Hippocampal formation (tissue), 2 donors: Measurements from ENCODE around the gene TNFSF10.
A peak's percentile ranks its signal among the peaks of the same experiment; 100 is the strongest.
"Not testable (repeated sequence)": the region's sequence is repeated elsewhere in the genome, so short reads cannot be mapped to it uniquely, and the experiment has no call there.

ENCODE experiments used
- DNase-seq, 2 donors: peaks; one replicate each; lab custom pipeline; 2025; lab: John Stamatoyannopoulos, UW

The TNFSF10 gene

DNA sequence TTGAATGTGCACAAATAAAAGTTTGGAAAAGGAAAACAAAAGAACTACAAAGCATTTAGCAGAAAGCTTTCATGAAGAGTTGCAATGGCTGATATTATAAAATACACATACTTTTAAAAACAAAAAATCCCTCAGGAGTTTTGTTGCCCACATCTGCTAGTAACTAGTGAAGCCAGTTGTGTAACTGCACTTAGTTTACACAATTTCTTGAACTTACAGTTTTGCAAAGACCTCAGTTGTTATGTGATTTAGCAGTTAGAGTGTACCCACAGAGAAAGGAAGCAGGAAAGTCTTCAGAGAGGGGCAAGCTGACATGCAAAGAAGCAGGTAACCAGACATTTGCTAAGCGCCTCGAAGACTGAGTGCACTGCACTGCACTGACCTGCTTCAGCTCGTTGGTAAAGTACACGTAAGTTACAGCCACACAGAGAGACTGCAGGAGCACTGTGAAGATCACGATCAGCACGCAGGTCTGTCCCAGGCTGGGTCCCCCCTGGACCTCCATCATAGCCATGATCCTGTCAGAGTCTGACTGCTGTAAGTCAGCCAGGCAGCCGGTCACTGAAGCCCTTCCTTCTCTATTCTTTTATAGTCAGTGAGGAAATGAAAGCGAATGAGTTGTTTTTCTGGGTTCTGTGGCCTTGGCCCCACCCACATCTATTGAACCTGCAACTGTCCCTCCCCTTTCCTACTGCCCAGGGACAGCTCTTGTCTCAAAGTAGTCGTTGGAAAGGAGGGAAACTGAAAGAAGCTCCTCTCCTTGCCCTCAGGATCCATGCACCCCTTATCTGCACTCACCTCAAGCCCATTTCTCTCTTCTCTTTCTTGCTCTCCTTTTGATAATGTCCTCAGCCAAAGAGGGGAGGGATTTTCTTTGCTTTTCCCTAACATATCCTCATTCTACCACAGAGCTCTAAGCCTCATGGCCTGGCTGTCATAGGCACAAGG is at the start of gene TNFSF10:
Gene TNFSF10, minus strand, starts transcription at position 560 of the 948 bp plus-strand sequence. Its CDS starts 46 bp downstream, at position 514.
- peak in 1 of 2 donors; percentile 11 for DNase-seq

DNA sequence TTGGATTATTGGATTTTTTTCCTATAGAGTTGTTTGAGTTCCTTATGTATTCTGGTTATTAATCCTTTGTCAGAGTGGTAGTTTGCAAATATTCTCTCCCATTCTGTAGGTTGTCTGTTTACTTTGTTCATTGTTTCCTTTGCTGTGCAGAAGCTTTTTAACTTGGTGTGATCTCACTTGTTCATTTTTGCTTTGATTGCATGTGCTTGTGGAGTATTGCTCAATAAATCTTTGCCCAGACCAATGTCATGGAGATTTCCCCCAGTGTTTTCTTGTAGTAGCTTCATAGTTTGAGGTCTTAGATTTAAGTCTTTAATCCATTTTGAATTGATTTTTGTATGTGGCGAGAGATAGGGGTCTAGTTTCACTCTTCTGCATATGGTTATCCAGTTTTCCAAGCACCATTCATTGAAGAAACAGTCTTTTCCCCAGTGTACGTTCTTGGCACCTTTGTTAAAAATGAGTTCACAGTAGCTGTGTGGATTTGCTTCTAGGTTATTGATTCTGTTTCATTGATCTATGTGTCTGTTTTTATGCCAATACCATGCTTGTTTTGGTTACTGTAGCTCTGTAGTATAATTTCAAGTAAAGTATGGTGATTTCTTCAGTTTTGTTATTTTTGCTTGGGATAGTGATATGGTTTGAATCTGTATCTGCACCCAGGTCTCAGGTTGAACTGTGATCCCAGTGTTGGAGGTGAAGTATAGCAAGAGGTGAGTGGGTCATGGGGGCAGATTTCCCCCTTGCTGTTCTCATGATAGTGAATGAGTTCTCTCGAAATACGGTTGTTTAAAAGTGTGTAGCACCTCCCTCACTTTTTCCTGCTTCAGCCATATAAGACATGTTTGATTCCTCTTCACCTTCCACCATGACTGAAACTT is 46.1 kb upstream of the TNFSF10 start:
- DNase-seq, result no peak

DNA sequence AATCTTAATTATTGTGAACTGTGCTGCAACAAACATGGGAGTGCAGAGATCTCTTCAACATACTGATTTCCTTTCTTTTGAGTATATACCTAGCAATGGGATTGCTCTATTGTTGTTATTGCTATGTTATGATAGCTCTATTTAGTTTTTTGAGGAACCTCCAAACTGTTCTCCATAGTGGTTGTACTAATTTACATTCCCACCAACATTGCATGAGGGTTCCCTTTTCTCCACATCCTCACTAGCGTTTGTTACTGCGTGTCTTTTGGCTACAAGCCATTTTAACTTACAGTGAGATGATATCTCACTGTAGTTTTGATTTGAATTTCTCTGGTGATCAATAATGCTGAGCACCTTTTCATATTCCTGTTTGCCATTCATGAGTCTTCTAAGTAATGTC is 45.5 kb upstream of the TNFSF10 start:
- DNase-seq, result no peak

DNA sequence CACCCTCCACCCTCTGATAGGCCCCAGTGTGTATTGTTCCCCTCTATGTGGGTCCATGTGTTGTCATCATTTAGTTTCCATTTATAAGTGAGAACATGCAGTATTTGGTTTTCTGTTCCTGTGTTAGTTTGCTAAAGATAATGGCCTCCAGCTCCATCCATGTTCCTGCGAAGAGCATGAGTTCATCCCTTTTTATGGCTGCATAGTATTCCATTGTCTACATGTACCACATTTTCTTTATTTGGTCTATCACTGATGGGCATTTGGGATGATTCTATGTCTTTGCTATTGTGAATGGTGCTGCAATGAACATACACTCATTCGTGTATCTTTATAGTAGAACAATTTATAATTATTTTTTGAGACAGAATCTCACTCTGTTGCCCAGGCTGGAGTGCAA is 43.6 kb upstream of the TNFSF10 start:
- not testable (repeated sequence) for DNase-seq

DNA sequence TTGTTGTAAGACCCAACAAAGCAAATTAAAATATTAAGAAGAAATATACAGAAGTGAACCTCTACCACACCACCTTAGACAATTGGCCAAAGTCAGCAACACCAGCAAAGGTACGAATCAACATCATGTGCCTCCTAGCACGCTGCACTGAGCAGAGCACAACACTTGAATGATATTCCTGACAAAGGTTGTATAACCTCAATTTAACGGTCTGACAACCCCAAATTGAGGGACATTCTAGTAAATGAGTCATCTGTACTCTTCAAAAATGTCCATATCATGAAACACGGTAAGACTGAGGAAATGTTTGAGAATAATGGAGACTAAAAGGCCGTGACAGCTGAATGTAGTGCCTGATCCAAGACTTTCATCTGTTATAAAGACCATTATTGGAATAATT is 41.3 kb upstream of the TNFSF10 start:
- DNase-seq, result no peak

DNA sequence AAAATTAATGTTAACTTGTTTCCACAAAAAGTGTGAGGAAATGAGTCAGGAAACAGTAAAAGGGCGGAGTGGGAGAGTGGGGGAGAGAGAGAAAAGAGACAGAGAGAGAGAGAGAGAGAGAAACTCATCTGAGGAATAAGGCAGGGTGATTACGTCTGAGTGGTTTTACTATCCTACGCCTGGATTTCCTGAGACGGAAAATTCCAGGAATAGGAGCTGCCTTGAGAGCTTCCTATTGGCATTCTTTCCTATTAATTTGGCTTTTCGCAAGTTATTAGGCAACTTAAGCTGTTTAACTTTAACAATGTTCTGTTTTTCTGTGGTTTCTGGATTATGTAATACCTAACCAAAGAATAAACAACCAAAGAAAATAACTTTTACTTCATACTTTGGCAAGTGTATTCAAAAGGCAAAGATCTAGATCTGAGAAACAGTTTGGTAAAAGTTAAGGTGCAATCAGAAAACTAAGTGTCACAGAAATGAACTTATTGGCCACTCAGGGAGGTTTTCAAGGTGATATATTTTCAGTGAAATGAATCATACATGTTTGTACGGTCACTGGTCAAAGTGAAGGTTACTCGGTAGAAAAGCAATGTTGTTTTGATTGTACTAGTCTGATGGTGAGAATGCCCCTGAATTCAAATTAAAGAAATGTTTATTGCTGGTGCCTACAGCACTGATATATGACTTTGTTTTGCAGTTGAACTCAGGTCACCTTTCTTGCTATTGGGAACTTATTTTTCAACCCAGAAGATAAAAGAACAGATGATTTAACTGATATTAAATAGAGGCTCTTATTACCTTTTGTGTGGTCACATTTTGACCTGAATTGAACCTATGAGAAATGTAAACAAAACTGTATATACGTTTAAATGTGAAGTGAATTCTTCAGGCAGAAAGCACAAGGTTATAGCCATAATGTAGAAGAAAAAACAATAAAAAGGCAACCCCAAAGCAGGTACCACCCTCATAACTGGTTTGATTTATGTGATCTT is 39.9 kb upstream of the TNFSF10 start:
- no peak for DNase-seq

DNA sequence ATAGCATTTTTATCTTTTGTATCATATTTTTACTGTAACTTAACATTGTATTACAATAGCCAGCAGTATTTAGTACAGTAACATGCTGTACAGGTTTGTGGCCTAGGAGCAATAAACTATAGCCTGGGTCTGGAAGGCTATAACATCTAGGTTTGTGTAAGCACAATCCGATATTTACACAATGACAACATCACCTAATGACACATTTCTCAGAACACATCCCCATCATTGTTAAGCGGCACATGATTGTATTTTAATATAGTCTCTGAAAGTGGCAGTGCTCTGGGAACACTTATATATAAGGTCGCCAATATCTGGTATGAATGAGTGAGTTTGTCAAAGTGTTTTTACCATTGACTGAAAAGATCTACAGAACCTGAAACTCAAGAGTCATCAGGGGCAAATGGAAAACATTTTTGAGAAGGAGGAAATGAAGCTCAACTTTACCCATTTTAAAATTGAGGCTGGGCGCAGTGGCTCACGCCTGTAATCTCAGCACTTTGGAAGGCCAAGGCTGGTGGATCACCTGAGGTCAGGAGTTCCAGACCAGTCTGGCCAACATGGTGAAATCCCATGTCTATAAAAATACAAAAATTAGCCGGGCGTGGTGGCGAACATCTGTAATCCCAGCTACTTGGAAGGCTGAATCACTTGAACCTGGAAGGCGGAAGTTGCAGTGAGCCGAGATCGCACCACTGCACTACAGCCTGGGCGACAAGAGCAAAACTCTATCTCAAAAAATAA is 38.8 kb upstream of the TNFSF10 start:
- DNase-seq, result no peak

DNA sequence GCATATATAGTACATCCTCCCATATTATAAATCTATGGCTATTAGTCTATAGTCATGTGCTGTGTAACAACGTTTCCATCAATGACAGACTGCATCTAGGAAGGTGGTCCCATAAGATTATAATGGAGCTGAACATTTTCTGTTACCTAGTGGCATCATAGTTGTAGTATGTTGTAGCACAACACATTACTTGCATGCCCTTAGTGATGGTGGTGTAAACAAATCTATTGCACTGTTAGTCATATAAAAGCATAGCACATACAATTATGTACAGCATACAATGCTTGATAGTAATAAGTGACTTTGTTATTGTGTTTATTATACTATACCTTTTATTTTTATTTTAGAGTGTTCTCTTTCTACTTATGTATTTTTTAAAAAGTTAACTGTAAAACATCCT is 37.4 kb upstream of the TNFSF10 start:
- no peak for DNase-seq

DNA sequence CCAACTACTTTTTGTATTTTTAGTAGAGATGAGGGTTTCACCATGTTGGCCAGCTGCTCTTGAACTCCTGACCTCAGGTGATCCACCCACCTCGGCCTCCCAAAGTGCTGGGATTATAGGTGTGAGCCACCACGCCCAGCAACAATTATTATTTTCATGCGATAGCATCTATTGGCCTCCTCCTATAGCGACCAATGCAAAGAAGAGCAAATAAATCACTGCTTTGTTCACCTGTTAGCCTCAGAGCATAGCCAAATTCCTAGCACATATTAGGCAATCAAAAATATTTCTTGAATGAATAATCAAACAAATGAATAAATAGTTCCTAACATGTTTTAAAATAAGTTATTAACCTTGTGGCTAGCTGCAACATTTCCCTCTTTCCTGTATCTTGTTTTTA is 36.8 kb upstream of the TNFSF10 start:
- DNase-seq, result no peak

DNA sequence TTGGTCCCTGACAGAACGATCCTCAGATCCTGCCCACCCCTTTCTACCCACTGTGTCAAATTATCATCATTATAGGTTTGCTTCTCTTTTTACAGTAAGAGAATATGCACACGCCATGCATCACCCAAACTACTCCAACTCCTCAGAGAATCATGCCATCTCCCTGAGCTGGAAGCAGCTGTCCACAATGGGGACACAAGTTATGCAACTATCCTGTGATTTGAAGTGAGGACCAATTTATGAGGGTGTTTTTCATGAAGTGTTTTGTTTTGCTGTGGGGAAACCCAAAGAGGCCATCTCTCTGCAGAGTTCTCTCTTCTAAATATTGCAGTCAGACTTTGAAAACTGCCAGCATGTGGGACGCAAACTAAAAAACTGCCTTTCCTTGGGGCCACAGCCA is 35.8 kb upstream of the TNFSF10 start:
- no peak for DNase-seq

DNA sequence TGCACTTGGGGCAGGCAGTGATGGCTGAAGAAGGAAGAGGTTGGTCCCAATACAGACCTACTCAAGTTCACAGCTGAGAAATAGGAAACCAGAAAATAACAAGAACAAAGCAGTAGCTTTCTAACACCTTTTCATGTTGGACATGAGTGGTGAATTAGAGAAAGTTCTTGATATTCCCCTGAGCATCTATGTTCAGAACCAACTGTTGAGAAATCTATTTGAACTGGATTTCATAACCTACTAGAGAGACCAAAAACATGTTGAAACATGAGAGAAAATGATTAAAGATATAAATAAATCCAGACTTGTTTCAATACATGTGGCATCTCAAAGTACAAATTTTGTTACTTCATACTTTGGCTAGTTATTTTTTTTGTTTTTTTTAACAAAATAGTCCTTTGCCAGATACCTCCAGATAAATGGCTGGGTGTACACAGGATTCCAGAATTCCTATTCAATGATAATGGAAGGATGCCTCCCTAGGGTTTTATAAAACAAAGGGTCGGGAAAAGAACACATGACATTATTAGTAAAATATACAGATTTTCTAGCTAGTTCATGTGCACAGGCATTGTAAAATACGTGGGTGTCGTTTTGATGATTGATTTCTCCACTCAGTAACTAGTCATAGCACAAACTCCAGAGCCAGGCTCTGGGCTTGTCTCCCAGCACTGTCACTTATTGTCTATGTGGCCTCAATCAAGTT is 34.4 kb upstream of the TNFSF10 start:
- DNase-seq, result no peak

DNA sequence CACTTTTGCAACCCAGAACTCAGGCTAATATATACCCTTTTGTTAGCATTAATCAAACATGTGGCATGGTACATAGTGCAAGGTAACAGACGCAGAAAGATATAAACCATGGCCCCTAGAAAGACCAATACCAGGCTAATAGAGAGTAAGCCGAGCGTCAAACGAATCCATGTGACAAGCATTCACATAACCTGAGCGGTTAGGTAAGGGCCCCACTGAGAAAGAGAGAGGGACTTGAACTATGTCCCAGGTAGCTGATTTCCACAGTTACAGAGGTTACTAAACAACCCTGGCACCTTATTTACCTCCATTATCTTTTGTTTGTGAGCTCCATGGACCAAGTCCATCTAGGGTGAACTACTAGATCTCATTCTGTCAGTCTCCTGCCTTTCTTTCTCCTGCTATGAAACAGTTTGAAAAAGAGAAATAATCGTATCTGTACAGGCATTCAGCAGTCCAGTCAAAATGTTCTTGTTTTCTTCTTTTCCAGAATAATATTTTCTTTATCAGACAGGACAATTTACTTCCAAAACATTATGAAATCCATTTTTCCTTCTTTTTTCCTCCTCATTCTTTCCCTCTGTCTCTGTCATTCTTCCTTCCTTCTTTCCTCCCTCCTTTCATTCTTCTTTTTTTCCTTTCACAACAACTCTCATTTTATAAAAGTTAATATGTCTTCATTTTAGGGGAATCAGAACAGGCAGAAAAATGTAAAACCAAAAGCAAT is 30.5 kb upstream of the TNFSF10 start:
- no peak for DNase-seq

DNA sequence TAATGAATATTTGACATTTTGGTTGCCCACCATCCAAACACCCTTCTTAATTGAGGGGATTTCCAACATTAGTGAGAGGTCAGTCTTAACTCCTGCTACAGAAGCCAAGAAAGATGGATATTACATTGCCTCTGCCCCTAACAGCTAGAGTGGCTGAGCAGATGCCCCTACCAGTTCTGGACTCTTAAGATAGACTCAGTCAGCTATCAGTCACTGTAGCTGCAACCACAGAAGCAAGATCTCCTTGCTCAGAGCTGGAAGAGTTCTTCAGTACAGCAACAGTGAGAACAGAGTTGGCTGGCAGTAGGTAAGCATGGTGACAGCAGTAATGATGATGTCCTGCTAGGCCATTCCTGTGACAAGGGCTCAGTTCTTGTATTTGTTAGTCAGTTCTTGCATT is 29.4 kb upstream of the TNFSF10 start:
- DNase-seq, result no peak

DNA sequence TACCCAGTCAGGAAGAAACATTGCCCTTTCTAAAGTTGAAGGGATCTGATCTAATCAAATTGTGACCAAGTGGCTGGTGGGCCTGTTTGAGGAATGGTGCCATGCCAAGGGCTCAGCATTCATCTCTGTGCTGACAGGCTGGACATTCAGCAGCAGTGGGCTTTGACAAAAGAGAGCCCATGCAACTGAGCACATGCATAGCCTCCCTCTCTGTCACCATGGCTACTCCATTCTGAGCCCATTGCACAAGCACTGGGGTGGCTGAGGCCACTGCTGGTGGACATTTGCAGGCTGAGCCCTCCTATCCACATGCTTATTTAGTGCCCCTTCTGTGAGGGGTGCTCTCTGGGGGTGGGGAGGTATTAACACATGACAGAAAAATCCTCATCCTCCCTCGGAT is 28.6 kb upstream of the TNFSF10 start:
- DNase-seq, result no peak

DNA sequence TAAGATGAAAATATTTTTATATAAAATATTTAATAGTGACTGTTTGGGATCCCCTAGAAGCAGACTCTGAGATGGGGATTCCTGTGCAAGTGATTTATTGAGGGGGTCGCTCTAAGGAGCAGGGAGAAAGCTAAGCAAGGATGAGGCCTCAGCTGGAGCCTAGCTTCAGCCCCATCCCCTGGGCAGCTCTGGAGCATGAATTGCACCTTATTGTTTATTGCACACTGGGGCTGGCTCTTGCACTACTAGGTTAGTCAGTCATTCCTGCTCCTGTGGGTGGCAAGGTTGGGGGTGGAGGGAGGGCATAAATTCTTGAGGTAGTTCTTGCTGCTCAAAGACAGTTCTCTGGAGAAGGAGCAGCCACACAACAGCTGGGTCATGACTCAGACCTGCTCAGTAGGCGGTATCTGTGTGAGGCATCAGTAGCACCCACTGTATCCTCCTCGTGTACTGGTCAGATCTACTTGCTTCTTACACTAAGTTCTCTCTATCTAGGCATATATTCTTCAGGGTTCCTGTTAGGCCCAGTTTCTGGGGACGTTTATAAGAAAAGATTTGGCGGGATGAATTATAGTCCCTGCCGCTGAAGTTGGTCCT is 27.2 kb upstream of the TNFSF10 start:
- DNase-seq, result no peak

DNA sequence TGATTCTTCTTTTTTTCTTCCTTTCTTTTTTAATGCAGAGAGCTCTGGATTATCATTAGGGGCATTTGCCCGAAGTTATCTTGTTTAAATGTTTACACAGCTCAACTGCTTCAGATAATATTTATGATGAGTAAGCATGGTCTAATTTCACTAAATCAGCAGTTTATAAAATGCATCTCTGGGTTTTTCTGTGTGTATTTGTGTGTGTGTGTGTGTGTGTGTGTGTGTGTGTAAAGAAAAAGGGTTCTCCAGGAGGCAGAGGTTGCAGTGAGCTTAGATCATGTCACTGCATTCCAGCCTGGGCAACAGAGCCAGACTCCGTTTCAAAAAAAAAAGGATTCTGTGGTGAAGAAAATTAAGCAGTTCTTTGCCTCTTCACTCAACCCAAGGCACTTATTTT is 25.9 kb upstream of the TNFSF10 start:
- no peak for DNase-seq

DNA sequence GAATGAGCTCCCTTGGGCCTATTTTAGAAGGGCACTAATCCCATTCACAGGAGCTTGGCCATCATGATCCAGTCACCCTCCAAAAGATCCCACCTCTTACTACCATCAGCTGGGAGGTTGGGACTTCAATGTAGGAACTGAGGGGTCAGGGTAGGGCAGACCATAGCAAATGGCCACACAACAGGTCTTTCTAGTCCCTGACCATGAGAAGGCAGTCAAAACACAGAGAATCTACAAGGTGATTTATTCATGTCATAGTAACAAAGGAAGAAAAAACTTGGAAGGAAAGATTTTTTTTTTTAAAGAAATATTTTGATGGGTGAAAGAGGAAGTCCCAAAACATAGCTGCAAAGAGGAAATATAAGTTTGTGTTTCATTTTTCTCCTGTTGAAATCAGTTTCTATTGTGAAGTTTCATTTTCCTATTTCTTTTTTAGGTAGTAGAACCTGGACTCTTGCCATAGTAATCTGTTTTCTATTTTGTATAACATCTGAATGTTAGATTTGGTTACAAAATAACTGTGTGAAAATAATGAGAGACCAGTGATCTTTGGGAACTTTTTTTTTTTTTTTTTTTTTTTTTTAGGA is 23.5 kb upstream of the TNFSF10 start:
- DNase-seq, result no peak

DNA sequence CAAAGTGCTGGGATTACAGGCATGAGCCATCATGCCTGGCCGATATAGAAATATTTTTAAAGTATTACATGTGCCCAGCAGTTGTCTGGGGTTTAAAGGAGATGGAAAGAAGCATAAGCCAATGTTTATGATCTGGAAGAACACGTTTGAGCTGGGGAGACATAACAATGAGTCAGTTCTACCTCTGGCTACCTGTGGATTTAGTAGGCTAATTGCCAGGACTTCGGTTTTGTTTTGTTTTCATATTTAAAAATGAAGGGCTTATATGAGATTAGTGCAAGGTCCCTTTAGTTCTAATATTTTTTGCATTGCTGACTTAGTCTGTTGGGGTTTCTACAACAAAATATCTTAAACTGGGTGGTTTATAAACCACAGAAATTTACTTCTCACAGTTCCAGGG is 22.9 kb upstream of the TNFSF10 start:
- DNase-seq, result no peak

DNA sequence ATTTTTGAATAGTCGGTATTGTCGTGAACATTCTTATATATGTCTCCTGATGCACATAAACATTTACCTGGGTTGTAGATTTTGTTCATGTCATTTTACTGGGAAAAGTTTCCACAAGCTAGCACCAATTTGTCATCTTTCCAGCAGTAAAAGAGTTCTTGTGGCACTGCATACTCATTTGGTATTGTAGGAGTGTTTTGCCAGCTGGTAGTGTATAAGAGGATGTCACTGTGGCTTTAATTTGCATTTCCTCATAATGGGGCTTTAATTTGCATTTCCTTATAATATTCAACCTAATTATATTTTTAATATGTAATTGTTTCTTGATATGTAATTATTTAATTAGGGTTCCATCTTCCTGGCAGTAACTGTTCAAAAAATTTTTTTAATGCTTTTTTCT is 21.2 kb upstream of the TNFSF10 start:
- DNase-seq, result no peak
